K562 (cell line): ENCODE measurements around the gene MBD3. TPM values are rescaled to one million over a fixed set of nuclear protein-coding genes. Genes with fewer than 3 reads are reported as not detected.

Experiments
- DNMT1 ChIP-seq: fragments of 450-650 bp; IDR thresholded peaks from 2 replicates; pipeline ENCODE4 v1.6.1; 2016; ENCODE audit warnings: antibody characterized with exemption, mild to moderate bottlenecking
- ELF2 ChIP-seq: fragments of 250-450 bp; sonication (Bioruptor Pico); IDR thresholded peaks from 2 replicates; pipeline ENCODE4 v1.5.0; 2021; ENCODE audit warnings: mild to moderate bottlenecking
- HDAC2 ChIP-seq: fragments of 450-650 bp; IDR thresholded peaks from 2 replicates; pipeline ENCODE4 v1.6.1; 2016; ENCODE audit warnings: mild to moderate bottlenecking
- HDGF ChIP-seq: fragments of 450-650 bp; IDR thresholded peaks from 2 replicates; pipeline ENCODE4 v1.6.1; 2016
- NFIX ChIP-seq: fragments of 250-450 bp; sonication (Bioruptor Pico); IDR thresholded peaks from 2 replicates; pipeline ENCODE4 v1.4.0; 2020; ENCODE audit warnings: low read depth, mild to moderate bottlenecking, moderate library complexity
- NR4A1 ChIP-seq, 2 experiments: fragments of 250-450 bp in 1 of 2; fragments of 450-650 bp in 1 of 2; sonication (Bioruptor Pico) in 1 of 2; IDR thresholded peaks; 2 replicates each; pipeline versions ENCODE4 v1.4.0 to v1.6.1; 2016 to 2020; ENCODE audit warnings: mild to moderate bottlenecking in 2 of 2, missing compliant biosample characterization in 1 of 2, missing genetic modification characterization in 1 of 2, moderate library complexity in 1 of 2
- PHF20 ChIP-seq: fragments of 450-650 bp; IDR thresholded peaks from 2 replicates; pipeline ENCODE4 v1.6.1; 2018; ENCODE audit not compliant: partially characterized antibody
- SMARCA4 ChIP-seq: fragments of 450-650 bp; IDR thresholded peaks from 2 replicates; pipeline ENCODE4 v1.6.1; 2016
- SUPT5H ChIP-seq: fragments of 450-650 bp; IDR thresholded peaks from 2 replicates; pipeline ENCODE4 v1.6.1; 2016
- TGIF2 ChIP-seq: sonication (generic); formaldehyde crosslinking; IDR thresholded peaks from 2 replicates; pipeline ENCODE4 v1.8.1; 2022; ENCODE audit warnings: mild to moderate bottlenecking, missing genetic modification reagents, moderate library complexity
- U2AF2 ChIP-seq: fragments of 200-400 bp; formaldehyde crosslinking; optimal IDR thresholded peaks from 2 replicates; pipeline ENCODE3; 2017; ENCODE audit warnings: low read depth, mild to moderate bottlenecking, low read length
- ZNF217 ChIP-seq: sonication (generic); formaldehyde crosslinking; IDR thresholded peaks from 2 replicates; pipeline ENCODE4 v1.8.0; 2022; ENCODE audit warnings: mild to moderate bottlenecking, missing genetic modification reagents
- ZNF41 ChIP-seq: fragments of 250-450 bp; sonication (Bioruptor Pico); conservative IDR thresholded peaks from 2 replicates; pipeline ENCODE4 v1.4.0; 2020; ENCODE audit warnings: mild to moderate bottlenecking
- ZNF77 ChIP-seq: fragments of 250-450 bp; sonication (Bioruptor Pico); IDR thresholded peaks from 2 replicates; pipeline ENCODE4 v1.5.0; 2020
- polyA plus RNA-seq, 8 experiments: library from polyadenylated mRNA; depleted of rRNA in 4 of 8; stranded (reverse) in 5 of 8; unstranded in 3 of 8; fragments of >200 nt; fragmentation: Nextera tagmentation in 2 of 8; fragmentation: Illumina TruSeq in 1 of 8; extraction: Ambion mirVana in 2 of 8; extraction: Trizol in 1 of 8; gene quantifications; 2 replicates each; pipeline versions ENCODE4 v1.2.1 to v1.2.3, GENCODE V29; 2011 to 2014; ENCODE audit warnings: inconsistent platforms in 1 of 8, missing spikeins in 1 of 8
- total RNA-seq, 7 experiments: library from RNA; depleted of rRNA in 6 of 7; stranded (reverse); fragments of >200 nt in 6 of 7; fragmentation: Illumina TruSeq in 2 of 7; extraction: Trizol in 2 of 7; gene quantifications; 2 replicates each; pipeline versions ENCODE4 v1.2.1 to v1.2.3, GENCODE V29; 2011 to 2021; ENCODE audit warnings: low replicate concordance in 1 of 7
- TF ChIP-seq, protein P1 (sequence below), 3 experiments: fragments of 200-800 bp in 1 of 3; fragments of 250-450 bp in 1 of 3; fragments of 450-650 bp in 1 of 3; sonication (Bioruptor Pico) in 1 of 3; sonication (Bioruptor generic) in 1 of 3; formaldehyde crosslinking in 1 of 3; IDR thresholded peaks; 2 replicates each; pipeline versions ENCODE4 v1.6.1 to v1.8.0; 2016 to 2022; ENCODE audit warnings: mild to moderate bottlenecking in 2 of 3, missing genetic modification characterization in 2 of 3, missing compliant biosample characterization in 1 of 3, moderate library complexity in 1 of 3
- TF ChIP-seq, protein P2 (sequence below), 2 experiments: fragments of 250-450 bp in 1 of 2; fragments of 450-650 bp in 1 of 2; sonication (Bioruptor Pico) in 1 of 2; IDR thresholded peaks; 2 replicates each; pipeline versions ENCODE4 v1.6.1 to v1.8.0; 2016 to 2021; ENCODE audit warnings: mild to moderate bottlenecking in 2 of 2, moderate library complexity in 2 of 2, missing compliant biosample characterization in 1 of 2, missing genetic modification characterization in 1 of 2
- TF ChIP-seq, protein P3 (sequence below): fragments of 250-450 bp; sonication (Bioruptor Pico); IDR thresholded peaks from 2 replicates; pipeline ENCODE4 v1.5.1; 2021; ENCODE audit warnings: mild to moderate bottlenecking
- TF ChIP-seq, protein P4 (sequence below): fragments of 250-450 bp; sonication (Bioruptor Pico); IDR thresholded peaks from 2 replicates; pipeline ENCODE4 v1.5.0; 2021
- TF ChIP-seq, protein P5 (sequence below): fragments of 450-650 bp; IDR thresholded peaks from 2 replicates; pipeline ENCODE4 v1.6.1; 2016; ENCODE audit warnings: missing biosample characterization, missing genetic modification characterization

Gene MBD3
- total and polyA plus RNA-seq, 9 of the 15 experiments (the other 6 are each of a cell fraction or from before 2014, with no cell fraction given): 0.24 to 137 (median 30.9) TPM

DNA sequence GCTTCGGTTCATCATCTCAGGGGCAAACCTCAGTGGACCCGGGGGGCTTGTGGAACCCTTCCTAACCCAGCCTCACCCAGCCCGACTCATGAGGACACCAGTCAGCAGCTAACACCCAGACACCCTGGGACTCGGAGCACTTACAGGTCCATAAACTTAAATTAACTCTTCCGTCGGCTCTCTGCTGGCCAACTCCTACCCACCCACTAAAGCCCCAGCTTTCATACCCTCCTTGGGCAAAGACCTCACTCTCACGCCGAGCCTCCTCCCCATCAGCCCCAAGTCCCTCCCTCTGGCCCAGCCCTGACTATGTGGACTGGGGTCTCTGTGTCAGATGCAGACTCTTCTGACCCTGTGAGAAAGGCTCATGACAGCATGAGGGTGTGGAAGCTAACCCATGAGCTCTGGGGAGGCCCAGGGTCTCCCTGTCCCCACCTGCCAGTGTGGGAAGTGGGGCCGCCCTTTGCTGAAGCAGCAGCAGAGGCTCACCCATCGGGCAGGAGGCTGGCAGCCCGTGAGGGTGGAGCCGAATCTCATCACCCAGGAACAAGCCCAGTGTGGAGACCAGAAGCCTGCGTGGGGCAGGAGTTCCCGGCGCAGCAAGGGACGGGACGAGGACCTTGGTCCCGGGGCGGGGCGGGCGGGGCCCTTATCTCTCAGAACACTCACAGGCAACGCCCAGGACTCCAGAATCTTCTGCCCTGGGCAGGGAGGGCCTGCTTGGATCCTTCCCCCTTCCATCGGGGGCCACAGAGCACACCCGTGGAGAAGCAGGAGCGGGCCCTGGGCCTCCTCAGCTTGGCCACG, 40.0 kb upstream of the MBD3 start (continued):
- TF ChIP-seq TGIF2 (CRISPR knock-in tag) (no peak), ELF2 (CRISPR knock-in tag) (no peak), ZNF77 (no peak), ZNF217 (CRISPR knock-in tag) (no peak), NR4A1 (CRISPR knock-in tag; IDR thresholded peaks at IDR 0.05) (no peak), NR4A1 (tag; IDR thresholded peaks at IDR 0.05) (no peak), HDGF (no peak), SUPT5H (no peak), U2AF2 (no peak), DNMT1 (no peak), HDAC2 (peak; percentile 16; the same call in 1 of the 2 replicates), ZNF41 (CRISPR knock-in tag) (no peak), NFIX (CRISPR knock-in tag) (no peak), SMARCA4 (peak; percentile 49; the same call in 1 of the 2 replicates), PHF20 (no peak)
- TF ChIP-seq, protein P1, sequence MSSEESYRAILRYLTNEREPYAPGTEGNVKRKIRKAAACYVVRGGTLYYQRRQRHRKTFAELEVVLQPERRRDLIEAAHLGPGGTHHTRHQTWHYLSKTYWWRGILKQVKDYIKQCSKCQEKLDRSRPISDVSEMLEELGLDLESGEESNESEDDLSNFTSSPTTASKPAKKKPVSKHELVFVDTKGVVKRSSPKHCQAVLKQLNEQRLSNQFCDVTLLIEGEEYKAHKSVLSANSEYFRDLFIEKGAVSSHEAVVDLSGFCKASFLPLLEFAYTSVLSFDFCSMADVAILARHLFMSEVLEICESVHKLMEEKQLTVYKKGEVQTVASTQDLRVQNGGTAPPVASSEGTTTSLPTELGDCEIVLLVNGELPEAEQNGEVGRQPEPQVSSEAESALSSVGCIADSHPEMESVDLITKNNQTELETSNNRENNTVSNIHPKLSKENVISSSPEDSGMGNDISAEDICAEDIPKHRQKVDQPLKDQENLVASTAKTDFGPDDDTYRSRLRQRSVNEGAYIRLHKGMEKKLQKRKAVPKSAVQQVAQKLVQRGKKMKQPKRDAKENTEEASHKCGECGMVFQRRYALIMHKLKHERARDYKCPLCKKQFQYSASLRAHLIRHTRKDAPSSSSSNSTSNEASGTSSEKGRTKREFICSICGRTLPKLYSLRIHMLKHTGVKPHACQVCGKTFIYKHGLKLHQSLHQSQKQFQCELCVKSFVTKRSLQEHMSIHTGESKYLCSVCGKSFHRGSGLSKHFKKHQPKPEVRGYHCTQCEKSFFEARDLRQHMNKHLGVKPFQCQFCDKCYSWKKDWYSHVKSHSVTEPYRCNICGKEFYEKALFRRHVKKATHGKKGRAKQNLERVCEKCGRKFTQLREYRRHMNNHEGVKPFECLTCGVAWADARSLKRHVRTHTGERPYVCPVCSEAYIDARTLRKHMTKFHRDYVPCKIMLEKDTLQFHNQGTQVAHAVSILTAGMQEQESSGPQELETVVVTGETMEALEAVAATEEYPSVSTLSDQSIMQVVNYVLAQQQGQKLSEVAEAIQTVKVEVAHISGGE (CRISPR knock-in tag; IDR thresholded peaks at IDR 0.05): no peak
- TF ChIP-seq, protein P2, sequence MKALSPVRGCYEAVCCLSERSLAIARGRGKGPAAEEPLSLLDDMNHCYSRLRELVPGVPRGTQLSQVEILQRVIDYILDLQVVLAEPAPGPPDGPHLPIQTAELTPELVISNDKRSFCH (CRISPR knock-in tag; IDR thresholded peaks at IDR 0.05): no peak
- TF ChIP-seq, protein P2 (tag; IDR thresholded peaks at IDR 0.05): 0 out of 2 replicates have a peak, but pooled peaks have one; percentile 18
- TF ChIP-seq, protein P3, sequence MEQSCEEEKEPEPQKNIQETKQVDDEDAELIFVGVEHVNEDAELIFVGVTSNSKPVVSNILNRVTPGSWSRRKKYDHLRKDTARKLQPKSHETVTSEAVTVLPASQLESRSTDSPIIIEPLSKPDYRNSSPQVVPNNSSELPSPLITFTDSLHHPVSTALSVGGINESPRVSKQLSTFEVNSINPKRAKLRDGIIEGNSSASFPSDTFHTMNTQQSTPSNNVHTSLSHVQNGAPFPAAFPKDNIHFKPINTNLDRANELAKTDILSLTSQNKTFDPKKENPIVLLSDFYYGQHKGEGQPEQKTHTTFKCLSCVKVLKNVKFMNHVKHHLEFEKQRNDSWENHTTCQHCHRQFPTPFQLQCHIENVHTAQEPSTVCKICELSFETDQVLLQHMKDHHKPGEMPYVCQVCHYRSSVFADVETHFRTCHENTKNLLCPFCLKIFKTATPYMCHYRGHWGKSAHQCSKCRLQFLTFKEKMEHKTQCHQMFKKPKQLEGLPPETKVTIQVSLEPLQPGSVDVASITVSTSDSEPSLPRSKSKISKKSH: no peak
- TF ChIP-seq, protein P4, sequence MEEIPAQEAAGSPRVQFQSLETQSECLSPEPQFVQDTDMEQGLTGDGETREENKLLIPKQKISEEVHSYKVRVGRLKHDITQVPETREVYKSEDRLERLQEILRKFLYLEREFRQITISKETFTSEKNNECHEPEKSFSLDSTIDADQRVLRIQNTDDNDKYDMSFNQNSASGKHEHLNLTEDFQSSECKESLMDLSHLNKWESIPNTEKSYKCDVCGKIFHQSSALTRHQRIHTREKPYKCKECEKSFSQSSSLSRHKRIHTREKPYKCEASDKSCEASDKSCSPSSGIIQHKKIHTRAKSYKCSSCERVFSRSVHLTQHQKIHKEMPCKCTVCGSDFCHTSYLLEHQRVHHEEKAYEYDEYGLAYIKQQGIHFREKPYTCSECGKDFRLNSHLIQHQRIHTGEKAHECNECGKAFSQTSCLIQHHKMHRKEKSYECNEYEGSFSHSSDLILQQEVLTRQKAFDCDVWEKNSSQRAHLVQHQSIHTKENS: no peak
- TF ChIP-seq, protein P5, sequence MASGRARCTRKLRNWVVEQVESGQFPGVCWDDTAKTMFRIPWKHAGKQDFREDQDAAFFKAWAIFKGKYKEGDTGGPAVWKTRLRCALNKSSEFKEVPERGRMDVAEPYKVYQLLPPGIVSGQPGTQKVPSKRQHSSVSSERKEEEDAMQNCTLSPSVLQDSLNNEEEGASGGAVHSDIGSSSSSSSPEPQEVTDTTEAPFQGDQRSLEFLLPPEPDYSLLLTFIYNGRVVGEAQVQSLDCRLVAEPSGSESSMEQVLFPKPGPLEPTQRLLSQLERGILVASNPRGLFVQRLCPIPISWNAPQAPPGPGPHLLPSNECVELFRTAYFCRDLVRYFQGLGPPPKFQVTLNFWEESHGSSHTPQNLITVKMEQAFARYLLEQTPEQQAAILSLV: no peak
